Stomach smooth muscle (tissue), 2 donors: ENCODE measurements around the gene CA6.
"Not testable (repeated sequence)": the region's sequence is repeated elsewhere in the genome, so short reads cannot be mapped to it uniquely, and the experiment has no call there.

ENCODE experiments used
- H3K27ac ChIP-seq: one replicate; pipeline ENCODE4 v1.7.0; 2013; ENCODE audit warnings: mild to moderate bottlenecking, low read length, inconsistent platforms
- H3K27me3 ChIP-seq, 2 donors: one replicate each; pipeline ENCODE4 v1.7.0; 2013; ENCODE audit warnings: low read length in 2 of 2; ENCODE audit not compliant: insufficient read depth in 2 of 2, control insufficient read depth in 1 of 2
- H3K36me3 ChIP-seq, 2 donors: one replicate each; pipeline ENCODE4 v1.7.0; 2013; ENCODE audit warnings: low read length in 2 of 2; ENCODE audit not compliant: control insufficient read depth in 2 of 2, insufficient read depth in 2 of 2
- H3K4me1 ChIP-seq: one replicate; pipeline ENCODE4 v1.7.0; 2013; ENCODE audit warnings: low read length; ENCODE audit not compliant: control insufficient read depth, insufficient read depth
- H3K4me3 ChIP-seq, 2 donors: one replicate each; pipeline ENCODE4 v1.7.0; 2013; ENCODE audit warnings: low read length in 2 of 2
- H3K9ac ChIP-seq, 2 donors: one replicate each; pipeline ENCODE4 v1.7.0; 2013; ENCODE audit warnings: low read length in 2 of 2, mild to moderate bottlenecking in 1 of 2
- H3K9me3 ChIP-seq, 2 donors: one replicate each; pipeline ENCODE4 v1.7.0; 2013; ENCODE audit warnings: low read length in 2 of 2; ENCODE audit not compliant: control insufficient read depth in 2 of 2
- donor health status: healthy.
- donor health status: Pancreatic carcinoma.

Gene CA6

DNA sequence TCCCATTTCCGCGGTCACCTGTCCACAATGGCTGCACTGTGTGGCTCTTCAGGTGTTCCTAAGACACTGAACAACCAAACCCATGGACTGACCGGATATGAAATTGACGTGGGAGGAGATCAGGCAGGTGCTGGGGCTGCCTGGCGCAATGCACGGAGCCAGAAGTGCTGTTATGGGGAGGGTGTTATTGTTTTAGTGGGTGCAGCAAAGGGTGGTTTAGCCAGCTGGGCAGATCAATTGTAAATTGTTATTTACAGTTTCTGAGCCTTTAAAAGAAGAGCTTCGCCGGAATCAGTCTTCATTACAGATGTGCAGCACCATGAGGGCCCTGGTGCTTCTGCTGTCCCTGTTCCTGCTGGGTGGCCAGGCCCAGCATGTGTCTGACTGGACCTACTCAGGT lies at the start of gene CA6:
Gene CA6 (plus strand): TSS at position 301 of the 400 bp plus-strand sequence. CDS start 19 bp downstream, at position 320.
- no peaks in the 10 kb centered on the region for H3K36me3 ChIP-seq
- no peak within 1 kb of the TSS for H3K27ac ChIP-seq
- no peak within 1 kb of the TSS for H3K9ac ChIP-seq
- H3K27me3 ChIP-seq, result no peaks in the 10 kb centered on the region
- H3K4me1 ChIP-seq, result no peaks in the 10 kb centered on the region
- no peaks in the 10 kb centered on the region for H3K9me3 ChIP-seq
- no peak within 1 kb of the TSS for H3K4me3 ChIP-seq

DNA sequence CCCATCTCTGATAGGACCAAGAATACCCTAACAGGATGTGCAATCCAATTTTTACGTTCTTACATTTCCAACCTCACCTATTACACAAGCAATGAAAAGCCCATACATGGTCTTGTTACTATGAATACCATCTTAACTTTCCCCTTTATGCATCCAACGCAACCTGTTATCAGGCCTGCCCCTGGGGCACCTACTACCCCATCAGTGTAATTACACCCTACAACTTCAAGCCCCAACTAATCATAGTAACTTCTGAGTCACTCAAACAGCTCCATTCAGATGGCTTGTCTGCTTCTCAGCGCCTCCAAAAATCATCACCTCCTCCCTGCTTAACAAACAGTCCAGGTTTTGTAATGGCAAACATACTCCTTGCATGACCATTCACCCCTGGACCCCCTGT lies 48.9 kb upstream of the CA6 start:
- H3K4me1 ChIP-seq, H3K9me3 ChIP-seq, H3K27ac ChIP-seq, H3K27me3 ChIP-seq, H3K4me3 ChIP-seq, H3K9ac ChIP-seq, H3K36me3 ChIP-seq: not testable (repeated sequence)

DNA sequence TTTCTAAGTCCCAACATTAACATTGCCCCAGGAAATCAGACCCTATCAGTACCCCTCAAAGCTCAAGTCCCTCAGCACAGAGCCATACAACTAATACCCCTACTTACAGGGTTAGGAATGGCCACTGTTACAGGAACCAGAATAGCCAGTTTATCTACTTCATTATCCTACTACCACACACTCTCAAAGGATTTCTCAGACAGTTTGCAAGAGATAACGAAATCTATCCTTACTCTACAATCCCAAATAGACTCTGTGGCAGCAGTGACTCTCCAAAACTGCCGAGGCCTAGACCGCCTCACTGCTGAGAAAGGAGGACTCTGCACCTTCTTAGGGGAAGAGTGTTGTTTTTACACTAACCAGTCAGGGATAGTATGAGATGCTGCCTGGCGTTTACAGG lies 48.2 kb upstream of the CA6 start:
- not testable (repeated sequence) for H3K4me1 ChIP-seq, H3K4me3 ChIP-seq, H3K27me3 ChIP-seq, H3K27ac ChIP-seq, H3K9ac ChIP-seq, H3K36me3 ChIP-seq, H3K9me3 ChIP-seq

DNA sequence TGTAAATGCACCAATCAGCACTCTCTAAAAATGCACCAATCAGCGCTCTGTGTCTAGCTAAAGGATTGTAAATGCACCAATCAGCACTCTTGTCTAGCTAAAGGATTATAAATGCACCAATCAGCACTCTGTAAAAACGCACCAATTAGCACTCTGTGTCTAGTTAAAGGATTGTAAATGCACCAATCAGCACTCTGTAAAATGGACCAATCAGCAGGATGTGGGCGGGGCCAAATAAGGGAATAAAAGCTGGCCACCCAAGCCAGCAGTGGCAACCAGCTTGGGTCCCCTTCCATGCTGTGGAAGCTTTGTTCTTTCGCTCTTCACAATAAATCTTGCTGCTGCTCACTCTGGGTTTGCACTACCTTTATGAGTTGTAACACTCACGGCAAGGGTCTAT lies 47.2 kb upstream of the CA6 start:
- H3K4me1 ChIP-seq, H3K27ac ChIP-seq, H3K27me3 ChIP-seq, H3K4me3 ChIP-seq, H3K36me3 ChIP-seq, H3K9me3 ChIP-seq, H3K9ac ChIP-seq: not testable (repeated sequence)

DNA sequence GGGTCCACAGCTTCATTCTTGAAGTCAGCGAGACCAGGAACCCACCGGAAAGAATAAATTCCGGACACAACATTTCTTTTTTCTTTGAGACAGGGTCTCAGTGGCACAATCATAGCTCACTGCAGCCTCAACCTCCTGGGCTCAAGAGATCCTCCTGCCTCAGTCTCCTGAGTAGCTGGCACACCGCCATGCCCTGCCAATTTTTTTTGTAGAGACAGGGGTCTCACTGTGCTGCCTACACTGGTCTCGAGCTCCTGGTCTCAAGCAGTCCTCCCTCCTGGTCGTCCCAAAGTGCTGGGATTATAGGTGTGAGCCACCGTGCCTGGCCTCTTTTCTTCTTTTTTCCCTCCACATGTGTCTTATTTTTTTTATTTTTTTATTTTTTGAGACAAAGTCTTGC lies 46.6 kb upstream of the CA6 start:
- Histone ChIP-seq H3K27me3 (no peaks in the 10 kb centered on the region), H3K4me3 (no peak overlapping the region), H3K9ac (no peak overlapping the region), H3K27ac (no peak overlapping the region), H3K36me3 (no peaks in the 10 kb centered on the region), H3K9me3 (no peaks in the 10 kb centered on the region), H3K4me1 (peaks cover 6% of the 10 kb centered on the region)

DNA sequence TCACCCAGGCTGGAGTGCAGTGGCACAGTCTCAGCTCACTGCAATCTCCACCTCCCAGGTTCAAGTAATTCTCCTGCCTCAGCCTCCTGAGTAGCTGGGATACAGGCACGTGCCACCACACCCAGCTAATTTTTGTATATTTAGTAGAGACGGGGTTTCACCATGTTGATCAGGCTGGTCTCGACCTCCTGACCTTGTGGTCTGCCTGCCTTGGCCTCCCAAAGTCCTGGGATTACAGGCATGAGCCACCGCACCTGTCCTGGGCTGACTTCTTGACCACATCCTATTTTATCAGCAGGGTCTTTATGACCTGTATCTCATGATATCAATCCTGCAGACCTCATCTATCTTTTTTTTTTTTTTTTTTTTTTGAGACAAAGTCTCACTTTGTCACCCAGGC lies 45.0 kb upstream of the CA6 start:
- not testable (repeated sequence) for H3K9me3 ChIP-seq, H3K4me1 ChIP-seq, H3K9ac ChIP-seq, H3K36me3 ChIP-seq, H3K27me3 ChIP-seq, H3K4me3 ChIP-seq, H3K27ac ChIP-seq

DNA sequence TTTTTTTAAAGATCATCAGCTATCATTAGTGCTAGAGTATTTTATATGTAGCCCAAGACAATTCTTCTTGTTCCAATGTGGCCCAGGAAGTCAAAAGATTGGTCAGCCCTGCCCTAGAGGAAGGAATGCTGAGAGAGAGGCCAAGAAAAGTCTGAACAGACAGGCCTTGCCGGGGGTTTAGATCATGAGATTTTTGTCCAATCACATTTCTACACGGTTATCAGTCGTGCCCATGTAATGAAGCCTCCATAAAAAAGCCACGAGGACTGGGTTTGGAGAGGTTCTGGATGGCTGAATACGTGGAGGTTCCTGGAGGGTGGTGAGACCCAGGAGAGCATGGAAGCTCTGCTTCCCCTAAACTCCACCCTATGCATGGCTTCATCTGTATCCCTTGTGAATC lies 42.9 kb upstream of the CA6 start:
- Histone ChIP-seq H3K27me3 (no peaks in the 10 kb centered on the region), H3K9ac (no peak overlapping the region), H3K9me3 (no peaks in the 10 kb centered on the region), H3K36me3 (no peaks in the 10 kb centered on the region), H3K4me3 (no peak overlapping the region), H3K4me1 (peaks cover 9% of the 10 kb centered on the region), H3K27ac (no peak overlapping the region)

DNA sequence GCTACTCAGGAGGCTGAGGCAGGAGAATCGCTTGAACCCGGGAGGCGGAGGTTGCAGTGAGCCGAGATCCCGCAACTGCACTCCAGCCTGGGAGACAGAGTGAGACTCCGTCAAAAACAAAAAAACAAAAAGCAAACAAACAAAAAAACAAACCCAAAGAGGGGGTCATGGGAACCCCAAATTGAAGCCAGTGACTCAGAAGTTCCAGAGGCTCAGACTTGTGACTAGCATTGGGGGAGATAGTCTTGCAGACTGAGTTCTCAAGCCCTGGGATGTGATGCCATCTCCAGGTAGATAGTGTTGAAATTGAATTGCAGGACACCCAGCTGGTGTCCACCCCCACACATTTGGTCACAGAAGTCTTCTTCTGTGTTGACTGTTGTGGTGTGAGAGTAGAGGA lies 42.3 kb upstream of the CA6 start:
- Histone ChIP-seq H3K4me3 (no peak overlapping the region), H3K36me3 (no peaks in the 10 kb centered on the region), H3K27me3 (no peaks in the 10 kb centered on the region), H3K9ac (no peak overlapping the region), H3K27ac (no peak overlapping the region), H3K9me3 (no peaks in the 10 kb centered on the region), H3K4me1 (peaks cover 9% of the 10 kb centered on the region)

DNA sequence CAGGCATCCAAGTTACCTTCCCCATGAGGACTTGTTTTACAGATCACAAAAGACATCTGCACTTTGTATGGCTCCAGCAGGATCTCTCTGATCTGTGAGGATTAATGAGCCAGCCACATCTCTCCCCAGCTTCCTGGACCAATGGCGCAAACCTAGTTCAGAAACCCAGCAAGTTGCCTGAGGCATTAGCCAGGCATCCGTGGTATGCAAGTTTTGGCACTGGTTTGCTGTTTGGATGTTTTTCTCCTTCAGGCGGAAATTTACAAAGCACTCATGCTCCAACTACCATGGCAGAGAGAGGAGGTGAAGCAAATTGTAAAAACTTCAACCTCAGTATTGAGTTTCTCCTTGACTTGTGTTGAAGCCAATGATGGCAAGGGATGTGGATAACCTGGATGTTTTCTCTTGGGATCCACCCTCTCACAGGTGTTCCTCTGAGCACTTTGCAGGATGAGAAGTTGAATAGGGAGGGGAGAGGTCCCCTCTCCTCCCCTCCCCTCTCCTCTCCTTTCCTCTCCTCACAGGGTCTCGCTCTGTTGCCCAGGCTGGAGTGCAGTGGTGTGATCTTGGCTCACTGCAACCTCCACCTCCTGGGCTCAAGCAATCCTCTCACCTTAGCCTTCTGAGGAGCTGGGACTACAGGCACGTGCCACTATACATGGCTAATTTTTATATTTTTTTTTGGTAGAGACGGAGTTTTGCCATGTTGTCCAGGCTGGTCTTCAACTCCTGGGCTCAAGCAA lies 41.6 kb upstream of the CA6 start:
- no peaks in the 10 kb centered on the region for H3K9me3 ChIP-seq
- no peaks in the 10 kb centered on the region for H3K27me3 ChIP-seq
- H3K4me3 ChIP-seq, result peak overlapping the region in 1 of 2 donors; percentile 15
- no peak overlapping the region for H3K27ac ChIP-seq
- peaks cover 9% of the 10 kb centered on the region for H3K4me1 ChIP-seq
- H3K9ac ChIP-seq, result no peak overlapping the region
- no peaks in the 10 kb centered on the region for H3K36me3 ChIP-seq

DNA sequence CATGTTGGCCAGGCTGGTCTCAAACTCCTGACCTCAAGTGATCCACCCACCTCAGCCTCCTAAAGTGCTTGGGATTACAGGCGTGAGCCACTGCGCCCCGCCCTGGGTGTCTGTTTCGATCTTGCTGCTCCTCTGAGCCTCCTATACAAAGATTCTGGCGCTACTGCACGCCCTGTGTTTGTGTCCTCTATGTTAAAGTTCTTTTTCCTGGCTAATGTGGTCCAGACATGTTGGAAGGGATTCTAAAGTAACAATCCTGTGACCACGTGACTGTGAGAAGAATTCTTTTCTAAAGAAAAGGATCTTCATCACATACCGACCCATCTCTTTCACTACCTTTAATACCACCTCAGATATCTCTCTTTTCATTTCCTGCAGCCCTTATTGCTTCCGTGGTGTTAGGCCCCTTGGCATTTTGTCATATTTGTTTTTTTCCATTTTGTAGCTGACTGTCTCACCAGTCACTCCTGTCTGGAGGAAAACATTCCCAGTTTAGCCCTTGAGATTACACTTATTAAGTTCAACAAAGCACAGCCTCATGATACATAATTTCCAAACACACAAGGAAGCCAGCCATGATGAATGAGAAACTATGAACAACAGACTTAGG lies 40.0 kb upstream of the CA6 start:
- no peak overlapping the region for H3K9ac ChIP-seq
- H3K4me1 ChIP-seq, result peaks cover 9% of the 10 kb centered on the region
- H3K27ac ChIP-seq, result no peak overlapping the region
- no peaks in the 10 kb centered on the region for H3K36me3 ChIP-seq
- H3K4me3 ChIP-seq, result no peak overlapping the region
- H3K27me3 ChIP-seq, result no peaks in the 10 kb centered on the region
- no peaks in the 10 kb centered on the region for H3K9me3 ChIP-seq

DNA sequence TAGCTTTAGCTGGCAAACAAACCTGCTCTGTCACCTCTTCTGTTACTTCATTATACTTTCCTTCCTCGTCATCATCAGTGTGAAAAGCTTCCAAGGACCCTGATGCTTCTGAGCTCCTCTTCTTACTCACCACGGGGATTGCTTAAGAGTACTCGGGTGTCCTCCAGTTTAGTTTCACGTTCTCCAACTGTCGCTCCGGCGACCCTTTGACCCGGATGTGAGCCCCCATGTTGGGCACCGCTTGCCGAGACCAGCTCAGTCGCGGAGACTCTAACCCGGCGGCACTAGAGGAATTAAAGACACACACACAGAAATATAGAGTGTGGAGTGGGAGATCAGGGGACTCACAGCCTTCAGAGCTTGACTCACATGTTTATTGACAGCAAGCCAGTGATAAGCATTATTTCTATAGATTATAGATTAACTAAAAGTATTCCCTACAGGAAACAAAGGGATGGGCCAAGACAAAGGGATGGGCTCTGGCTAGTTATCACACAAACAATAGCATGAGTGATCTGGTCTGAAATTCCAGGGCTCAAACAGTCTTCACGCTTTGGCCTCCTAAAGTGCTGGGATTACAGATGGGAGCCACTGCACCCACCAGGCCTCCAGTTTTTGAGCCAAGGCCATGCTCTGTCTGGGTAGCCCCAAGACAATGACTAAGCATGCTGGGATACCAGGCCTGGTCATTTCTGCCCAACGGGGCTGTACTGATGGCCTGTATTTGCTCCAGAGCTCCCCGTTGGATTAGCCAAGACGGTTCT lies 37.1 kb upstream of the CA6 start:
- H3K9ac ChIP-seq, result no peak overlapping the region
- no peaks in the 10 kb centered on the region for H3K27me3 ChIP-seq
- H3K4me1 ChIP-seq, result peaks cover 8% of the 10 kb centered on the region
- H3K27ac ChIP-seq, result no peak overlapping the region
- no peaks in the 10 kb centered on the region for H3K9me3 ChIP-seq
- no peak overlapping the region for H3K4me3 ChIP-seq
- no peaks in the 10 kb centered on the region for H3K36me3 ChIP-seq
